NCI-H146 treated with DMSO at 0.1 percent for 48 hours (cell line): ENCODE results near the gene HCK.

Experiments
- DNase-seq: peaks from one replicate; lab custom pipeline; 2025; ENCODE audit not compliant: unreplicated experiment; lab: John Stamatoyannopoulos, UW

The HCK gene

DNA sequence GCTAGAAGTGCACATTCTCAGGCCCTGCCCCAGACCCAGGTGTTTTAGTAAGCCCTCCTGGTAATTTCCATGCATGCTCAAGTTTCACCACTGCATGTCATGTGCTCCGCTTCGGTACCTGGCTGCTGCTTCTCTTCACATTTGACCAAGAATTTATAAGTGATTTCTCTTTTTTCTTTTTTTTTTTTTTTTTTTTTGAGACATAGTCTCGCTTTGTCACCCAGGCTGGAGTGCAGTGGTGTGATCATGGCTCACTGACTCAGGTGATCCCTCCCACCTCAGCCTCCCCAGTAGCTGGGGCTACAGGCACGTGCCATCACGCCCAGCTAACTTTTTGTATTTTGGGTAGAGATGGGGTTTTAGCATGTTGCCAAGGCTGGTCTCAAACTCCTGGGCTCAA, 73.5 kb downstream of the HCK start:
- no peak for DNase-seq

DNA sequence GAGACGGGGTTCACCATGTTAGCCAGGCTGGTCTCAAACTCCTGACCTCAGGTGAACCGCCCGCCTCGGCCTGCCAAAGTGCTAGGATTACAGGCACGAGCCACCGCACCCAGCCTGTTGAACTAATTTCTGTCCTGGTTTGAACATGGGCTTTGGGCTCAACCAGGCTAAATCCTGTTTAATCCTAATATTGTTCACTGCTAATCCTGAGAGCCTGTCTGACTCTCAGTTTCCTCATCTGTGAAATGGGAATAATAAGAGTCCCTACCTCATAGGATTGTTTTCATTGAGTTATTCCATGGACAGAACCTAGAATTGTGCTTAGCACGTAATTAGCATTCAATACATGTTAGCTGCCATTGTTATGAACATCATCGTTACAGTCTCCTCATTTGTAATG, 74.9 kb downstream of the HCK start:
- DNase-seq = no peak

DNA sequence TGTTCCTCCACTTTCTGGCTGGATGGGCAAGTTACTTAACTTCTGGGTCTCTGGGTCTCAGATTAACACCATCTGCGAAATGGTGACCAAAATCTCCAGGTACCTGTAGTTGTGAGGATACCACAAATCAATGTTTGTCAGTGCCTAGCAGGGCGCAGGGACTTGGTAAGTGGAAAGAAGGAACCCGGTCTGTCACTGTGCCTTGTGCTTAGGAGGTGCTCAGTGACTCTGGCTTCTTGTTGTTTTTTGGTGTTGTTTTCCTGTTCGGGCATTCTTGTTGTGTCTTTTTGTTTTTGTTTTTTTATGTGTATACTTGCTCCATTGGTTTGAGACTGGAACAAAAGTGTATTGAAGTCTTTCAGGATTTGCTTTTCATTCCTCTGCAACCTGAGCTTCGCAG, 75.3 kb downstream of the HCK start:
- no peak for DNase-seq

DNA sequence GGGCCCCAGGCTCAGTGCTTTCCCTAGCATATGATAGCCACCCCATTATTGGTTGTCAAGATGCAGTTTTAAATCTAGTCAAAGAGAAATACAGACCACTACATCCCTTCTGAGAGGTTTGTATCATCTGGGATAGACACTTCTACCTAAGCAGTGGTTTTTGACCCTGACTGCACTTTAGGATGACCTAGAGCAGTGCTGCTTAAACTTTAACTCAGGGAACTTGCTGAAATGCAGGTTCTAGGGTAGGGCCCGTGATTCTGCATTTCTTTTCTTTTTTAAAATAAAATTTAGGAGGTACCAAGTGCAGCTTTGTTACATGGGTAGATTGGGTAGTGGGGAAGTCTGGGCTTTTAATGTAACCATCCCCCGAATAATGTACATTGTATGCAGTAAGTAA, 76.1 kb downstream of the HCK start:
- DNase-seq = no peak

DNA sequence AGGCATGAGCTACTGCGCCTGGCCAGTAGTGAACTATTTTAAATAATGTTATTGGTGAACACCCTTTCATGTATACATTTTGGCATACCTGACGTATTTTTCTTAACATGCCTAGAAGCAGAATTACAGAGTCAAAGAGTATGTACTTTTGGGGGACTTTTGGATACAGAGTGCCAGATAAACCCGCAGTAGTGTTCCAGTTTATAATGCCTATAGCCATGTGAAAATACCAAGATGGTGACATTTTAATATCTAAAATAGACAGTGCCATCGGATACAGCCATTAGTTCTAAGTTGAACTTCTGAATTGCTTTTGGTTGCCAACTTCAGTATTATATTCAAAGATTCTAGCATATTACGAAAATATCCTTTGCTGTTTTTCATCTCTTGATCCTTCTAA, 77.8 kb downstream of the HCK start:
- DNase-seq = no peak

DNA sequence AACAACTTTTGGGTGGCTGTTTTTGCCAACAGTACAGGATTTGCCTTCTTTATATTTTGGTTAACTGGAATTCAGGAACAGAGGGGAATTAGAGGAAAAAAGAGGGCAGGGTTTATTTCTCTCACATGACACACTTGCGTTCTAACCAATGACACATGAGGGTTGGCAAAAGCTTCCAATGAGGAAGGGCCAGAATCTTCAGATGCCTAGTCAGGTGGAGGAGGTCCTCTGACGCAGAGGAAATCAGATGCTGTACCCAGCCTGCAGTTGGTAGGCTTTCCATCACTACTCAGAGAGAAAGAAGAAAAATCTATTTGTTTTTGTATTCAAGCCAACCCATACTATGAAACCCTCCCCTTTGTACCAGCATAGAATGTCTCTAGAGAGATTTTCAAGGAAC, 78.3 kb downstream of the HCK start:
- DNase-seq = no peak

DNA sequence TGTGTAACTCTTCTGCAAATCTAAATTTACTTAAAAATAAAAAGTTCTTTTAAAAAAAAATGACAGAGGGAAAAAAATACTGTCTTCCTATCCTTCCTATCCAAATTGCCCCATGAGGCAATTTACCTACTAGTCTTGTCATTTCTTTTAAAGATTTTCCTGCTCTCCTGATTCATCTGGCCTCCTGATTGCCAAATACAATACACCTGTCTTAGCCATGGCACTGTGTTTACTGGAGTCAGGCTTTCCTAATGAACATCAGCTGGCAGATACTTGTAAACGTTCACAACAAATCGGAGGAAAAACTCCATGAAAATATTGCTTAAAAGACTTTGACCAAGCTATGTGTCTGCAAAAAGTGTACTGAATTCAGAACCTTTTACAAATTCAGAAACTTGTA, 78.9 kb downstream of the HCK start:
- no peak for DNase-seq

DNA sequence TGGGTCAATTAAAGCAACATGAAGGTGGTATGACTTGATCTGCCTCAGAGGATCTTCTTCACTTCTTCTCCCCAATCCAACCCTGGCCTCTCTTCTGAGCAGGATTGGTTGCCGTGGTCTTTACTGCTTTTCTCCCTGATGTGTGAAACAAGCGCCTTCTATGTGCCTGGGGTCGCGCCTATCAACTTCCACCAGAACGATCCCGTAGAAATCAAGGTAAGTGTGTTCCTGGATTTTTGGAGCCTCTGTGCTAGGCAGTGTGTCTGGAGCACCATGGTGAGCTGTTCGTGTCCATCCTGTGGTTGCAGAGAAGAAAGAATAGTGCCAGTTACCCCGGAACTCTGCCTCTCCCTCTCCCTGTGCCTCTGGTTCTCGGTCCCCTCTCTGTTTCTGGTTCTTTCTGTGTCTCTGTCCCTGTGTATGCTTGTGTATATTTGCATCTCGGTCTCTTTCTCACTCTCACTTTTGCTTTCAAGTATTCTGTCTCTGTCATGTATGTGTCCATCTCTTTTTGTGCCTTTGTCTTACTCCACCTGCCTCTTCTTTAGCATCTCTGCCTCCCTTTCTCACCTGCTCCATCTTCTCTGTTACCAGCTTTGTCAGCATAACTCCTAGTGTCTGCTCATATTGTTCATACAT, 81.0 kb downstream of the HCK start:
- no peak for DNase-seq

DNA sequence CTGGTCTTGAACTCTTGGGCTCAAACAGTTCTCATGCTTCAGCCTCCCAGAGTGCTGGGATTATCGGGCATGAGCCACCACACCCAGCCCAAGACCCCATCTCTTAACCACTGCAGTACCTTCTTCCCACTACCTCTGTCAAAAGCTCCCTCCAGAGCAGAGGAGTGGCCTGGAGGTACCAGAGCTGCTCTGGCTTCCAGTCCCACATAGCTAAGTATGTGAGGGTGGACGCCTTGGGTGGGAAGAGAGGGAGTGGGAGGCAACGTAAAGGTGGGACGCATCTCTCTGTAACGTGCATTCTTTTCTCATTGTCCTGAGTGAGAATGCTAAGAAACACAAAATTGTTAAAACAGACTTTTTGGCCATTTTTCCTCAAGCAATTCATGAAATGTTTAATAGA, 82.0 kb downstream of the HCK start:
- no peak for DNase-seq

DNA sequence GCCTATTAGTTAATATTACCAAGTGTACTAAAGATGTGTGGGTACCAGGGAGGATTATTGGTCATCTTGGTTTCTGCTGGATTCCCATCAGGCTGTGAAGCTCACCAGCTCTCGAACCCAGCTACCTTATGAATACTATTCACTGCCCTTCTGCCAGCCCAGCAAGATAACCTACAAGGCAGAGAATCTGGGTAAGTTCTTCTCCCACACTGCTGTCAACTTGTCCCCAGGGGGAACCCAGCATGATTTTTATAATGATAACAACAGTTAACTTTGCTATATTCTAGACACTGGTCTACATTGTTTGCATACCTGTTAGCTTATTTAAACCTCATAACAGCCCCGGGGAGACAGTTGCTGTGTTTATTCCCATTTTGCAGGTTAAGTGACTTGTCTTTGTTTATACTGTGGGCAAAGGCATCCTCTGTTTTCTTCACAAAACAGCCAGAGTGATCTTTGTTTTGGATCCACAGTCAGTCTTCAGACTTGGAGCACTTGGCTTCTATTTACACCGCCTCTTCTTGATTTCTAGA, 84.0 kb downstream of the HCK start:
- no peak for DNase-seq

DNA sequence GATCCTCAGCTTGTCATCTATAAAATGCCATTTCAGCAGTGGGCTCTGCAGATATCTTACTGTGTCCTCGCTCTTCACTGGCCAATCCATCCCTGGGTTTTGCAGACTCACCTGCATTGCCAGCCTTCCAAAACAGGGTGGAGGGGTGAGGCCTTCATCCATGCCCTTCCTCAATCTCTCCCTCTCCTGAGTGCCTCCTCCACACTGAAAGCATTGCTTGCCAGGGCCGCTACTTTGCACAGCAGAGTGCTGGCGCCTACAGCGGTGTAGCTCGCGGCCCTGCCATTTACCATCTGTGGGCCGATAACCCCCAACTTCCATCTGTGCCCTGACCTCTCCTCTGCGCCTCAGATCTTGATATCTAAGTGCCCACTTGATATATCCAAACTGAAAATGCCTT, 86.9 kb downstream of the HCK start:
- no peak for DNase-seq

DNA sequence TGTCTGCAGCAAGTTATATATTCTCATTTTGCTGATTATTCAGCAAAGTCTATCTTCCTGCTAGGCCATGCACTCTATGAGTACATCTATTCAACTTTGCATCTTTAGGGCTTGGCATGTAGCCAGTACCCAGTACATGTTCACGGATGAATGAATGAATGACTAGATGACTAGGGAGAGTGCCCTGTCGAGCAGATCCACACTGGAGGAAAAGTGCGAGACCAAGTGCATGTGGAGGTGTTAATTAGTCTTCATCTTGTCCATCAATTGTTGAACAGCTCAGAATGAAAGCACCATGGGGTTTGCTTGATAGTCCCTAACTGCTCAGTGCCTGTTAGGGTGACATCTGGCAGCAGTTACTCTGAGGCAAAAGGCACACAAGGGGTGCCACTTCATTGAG, 87.9 kb downstream of the HCK start:
- DNase-seq = no peak

DNA sequence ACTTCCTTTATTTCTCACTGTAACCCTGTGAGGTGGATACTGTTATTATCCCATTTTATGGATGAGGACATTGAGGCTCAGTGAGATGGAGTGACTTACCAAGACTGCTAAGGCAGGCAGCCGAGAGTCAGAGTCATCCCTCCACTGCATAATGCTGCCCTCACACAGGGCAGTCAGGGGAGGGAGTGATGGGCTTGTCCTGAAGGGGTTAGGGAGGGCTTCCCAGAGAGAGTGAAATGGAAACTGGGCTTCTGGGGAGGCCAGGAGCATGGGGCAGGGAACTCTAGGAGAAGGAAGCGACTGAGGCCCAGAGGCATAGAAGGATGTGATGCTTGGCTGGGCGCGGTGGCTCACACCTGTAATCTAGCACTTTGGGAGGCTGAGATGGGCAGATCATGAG, 88.6 kb downstream of the HCK start:
- no peak for DNase-seq

DNA sequence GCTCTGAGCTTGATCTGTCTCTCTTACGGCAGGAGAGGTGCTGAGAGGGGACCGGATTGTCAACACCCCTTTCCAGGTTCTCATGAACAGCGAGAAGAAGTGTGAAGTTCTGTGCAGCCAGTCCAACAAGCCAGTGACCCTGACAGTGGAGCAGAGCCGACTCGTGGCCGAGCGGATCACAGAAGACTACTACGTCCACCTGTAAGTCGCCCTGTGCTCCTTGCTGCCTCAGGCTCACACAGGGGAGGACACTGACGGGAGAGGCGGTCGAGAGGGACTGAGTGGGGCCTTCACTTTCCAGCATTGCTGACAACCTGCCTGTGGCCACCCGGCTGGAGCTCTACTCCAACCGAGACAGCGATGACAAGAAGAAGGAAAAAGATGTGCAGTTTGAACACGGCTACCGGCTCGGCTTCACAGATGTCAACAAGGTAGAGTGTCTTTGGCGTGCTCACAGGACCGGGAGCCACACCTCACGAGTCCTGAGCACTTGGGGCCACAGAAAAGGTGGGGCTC, 89.5 kb downstream of the HCK start:
- no peak for DNase-seq

DNA sequence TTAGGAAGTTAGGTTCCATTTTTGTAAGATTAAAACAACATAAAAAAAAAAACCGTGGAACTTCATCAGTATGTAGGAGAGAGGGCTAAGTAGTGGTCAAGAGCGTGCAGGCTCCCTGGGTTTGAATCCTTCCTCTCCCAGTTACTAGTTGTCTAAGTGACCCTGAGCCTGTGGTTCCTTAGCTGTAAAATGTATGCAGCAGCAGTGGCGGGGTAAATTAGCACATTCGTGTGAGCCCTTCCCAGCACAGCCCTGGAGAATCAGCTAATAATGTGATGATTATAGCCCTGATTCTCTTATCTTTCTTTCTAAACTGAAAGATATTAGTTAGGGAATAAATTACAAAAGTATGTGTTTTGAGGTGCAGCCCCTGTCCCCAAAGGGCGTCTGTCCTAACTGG, 90.0 kb downstream of the HCK start:
- DNase-seq = no peak

DNA sequence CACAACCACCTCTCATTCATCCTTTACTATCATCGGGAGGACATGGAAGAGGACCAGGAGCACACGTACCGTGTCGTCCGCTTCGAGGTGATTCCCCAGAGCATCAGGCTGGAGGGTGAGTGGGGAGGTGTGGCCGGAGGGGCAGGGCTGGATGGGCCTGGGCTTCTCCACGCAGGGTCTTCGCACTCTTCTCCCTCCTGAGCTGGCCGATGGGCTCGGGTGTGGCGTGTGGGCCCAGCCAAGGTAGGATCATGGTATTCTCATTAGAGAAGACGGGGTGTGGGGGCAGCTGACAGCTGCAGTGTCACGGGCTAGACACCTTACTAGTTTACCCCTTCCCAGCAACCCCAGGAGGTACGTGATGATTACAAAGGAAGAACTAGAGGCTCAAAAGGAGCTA, 90.9 kb downstream of the HCK start:
- DNase-seq = no peak

DNA sequence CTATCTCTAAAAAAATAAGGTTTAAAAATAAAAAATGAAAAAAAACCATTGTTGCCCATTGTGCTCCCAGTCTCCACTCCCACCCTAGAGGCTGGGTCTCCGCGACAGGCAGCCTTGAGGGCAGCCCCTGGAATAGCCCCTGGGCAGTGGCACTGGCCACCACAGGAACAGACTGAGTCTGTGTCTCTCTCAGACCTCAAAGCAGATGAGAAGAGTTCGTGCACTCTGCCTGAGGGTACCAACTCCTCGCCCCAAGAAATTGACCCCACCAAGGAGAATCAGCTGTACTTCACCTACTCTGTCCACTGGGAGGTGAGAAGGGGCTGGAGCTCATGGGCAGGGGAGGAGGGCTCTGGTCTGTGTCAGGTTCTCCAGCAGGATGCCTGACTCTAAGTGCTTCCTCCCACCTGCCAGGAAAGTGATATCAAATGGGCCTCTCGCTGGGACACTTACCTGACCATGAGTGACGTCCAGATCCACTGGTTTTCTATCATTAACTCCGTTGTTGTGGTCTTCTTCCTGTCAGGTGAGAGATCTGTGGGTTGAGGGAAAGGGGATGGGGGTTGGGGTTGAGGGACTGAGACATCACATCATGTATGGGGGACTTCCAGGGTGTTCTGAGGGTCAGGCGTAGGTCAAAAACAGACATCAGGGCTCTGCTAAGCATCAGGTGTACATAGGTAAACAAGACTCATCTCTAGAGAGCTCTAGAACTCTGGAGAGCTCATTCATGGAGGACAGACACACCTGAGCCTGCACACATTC, 93.0 kb downstream of the HCK start:
- DNase-seq = no peak

DNA sequence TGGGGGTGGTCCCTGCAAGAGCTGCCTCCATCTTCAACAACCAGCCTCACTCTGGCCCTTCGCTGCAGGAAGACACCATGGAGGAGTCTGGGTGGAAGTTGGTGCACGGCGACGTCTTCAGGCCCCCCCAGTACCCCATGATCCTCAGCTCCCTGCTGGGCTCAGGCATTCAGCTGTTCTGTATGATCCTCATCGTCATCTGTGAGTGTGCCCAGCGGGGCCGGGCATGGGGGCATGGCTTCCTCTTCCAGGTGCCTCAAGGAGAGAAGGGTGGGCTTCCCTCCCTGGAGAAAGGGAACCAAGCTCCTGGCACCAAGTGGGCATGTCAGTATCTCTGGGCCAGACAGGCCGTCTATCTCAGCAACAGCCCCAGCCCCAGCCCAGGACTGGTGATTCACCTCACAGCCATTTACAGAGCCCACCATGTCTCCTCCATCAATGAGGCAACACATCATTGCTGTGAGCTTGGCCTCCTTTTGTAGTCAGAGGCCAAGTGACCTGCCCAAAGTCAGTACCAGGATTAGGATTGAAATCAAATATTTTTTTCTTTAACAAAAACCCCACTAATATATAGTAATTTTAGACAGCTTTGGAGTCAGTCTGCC, 97.6 kb downstream of the HCK start:
- DNase-seq = no peak

DNA sequence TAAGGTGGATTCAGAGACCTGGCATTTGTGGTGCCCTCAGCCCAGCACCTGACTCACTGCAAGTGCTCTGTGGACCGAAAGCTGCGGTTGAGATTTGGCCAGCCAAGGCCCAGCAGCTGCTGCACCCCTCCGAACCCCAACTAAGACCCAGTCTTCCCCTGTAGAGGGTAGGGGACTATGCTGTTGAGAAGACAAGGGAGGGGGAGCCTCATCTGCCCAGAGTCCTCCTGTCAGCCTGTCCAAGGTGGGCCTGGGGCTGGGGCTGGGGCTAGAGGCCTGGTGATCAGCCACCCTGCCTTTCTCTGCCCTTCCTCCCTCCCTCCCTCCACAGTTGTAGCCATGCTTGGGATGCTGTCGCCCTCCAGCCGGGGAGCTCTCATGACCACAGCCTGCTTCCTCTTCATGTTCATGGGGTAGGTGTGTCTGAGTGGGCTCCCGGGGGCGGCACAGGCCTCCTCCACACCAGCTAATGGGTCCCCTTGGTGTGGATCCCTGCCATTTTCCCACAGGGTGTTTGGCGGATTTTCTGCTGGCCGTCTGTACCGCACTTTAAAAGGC, 98.3 kb downstream of the HCK start:
- DNase-seq = no peak
